GM19468 (cell line): Measurements from ENCODE around the gene IPO9.
"Not testable (repeated sequence)": the region's sequence is repeated elsewhere in the genome, so short reads cannot be mapped to it uniquely, and the experiment has no call there.

Experiments
- ATAC-seq: cut with Tn5 transposase; IDR thresholded peaks from one replicate; pipeline ENCODE4 v1.9.1; 2021; ENCODE audit warnings: mild to moderate bottlenecking, moderate library complexity, moderate number of reproducible peaks; ENCODE audit not compliant: unreplicated experiment; ENCODE audit errors: extremely low read depth

Gene IPO9

DNA sequence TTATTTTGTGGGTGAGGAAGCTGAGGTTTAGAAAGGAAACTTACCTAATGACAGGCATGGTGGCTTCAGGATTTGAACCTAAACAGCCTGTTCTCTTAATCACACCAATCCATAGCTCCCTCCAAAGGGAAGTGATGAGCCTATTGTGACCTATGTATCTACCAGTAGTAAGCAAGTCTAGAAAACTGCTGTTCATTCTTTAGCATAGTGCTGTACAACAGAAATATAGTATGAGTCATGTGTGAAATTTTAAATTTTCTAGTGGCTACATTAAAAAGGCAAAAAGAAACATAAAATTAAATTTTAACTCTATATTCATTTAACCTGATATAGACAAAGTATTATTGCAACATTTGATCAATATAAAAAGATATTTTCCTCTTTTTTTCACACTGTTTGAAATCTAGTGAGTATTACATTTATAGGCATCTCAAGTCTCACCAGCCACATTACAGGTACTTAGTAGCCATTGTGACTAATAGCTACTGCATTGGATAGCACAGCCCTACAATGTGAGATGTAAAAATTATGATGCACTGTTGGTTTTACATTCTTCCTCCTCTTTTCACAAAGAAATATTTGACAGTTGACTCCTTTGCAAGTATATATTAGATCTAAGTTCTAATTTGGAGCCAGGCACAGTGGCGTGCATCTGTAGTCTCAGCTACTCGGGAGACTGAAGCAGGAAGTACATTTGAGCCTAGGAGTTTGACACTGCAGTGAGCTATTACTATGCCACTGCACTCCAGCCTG, 16.6 kb downstream of the IPO9 start:
- no peak for ATAC-seq

DNA sequence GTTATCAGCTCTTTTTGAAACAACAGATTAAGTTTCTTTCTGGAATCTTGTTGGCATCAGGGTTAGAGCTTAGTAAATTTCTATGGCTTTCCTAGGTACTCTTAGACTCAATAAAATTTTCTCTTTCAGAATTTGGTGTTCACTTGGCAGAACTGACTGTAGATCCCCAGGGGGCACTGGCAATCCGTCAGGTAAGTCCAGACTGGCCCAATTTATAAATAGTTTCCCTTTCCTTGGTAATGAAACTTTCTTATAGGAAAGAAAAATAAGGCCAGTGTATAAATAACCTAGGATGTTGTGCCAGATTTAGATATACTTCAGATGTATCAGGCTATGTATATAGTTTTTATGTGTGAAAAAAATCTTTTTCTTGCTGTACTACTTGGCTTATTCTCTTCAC, 18.2 kb downstream of the IPO9 start:
- ATAC-seq, result no peak

DNA sequence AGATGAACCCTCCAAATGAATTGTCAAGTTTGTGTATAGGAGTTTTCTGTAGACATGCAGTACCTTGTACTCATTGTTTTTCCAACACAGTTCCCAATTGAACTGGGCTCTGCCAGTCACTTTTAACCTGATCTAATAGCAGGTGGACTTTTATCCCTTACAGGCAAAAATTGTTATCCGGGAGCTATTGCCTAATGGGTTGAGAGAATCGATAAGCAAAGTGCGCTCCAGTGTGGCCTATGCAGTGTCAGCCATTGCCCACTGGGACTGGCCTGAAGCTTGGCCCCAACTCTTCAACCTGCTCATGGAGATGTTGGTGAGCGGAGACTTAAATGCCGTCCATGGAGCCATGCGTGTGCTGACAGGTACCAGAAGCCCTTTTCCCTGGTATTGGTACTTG, 19.3 kb downstream of the IPO9 start:
- no peak for ATAC-seq

DNA sequence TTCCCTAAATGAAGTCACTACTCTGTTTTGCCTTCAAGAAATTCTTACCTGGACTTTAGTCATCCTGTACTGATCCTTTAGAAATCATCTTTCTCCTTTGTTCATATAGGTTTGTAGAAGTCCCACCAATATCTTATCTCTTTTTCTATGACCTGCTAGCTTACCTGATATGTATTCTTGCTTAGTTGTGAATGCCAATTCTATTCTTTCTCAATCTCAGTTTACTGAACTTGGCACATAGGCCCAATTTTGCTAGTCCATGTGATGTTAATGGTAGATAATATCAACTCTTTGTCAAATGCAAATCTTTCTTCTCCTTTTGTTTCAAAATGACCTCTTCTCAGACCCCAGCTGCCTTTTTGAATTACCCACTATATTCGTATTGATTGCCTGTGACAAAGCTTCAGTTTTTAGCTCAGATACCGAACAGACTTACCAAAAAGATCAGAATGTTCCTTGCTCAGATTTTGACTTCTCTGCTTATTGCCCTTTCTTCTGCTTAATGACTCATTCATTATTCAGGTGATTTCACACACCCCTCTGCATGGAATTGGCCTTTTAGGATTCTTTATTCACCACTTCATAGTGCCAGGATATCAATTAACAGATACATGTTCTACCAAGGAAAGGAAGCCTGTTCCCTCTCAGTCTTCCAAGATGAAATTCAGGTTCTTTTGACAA, 20.6 kb downstream of the IPO9 start:
- no peak for ATAC-seq

GRCh38 chr1:201850053-201850397, 21.1 kb downstream of the IPO9 start:
- no peak for ATAC-seq

DNA sequence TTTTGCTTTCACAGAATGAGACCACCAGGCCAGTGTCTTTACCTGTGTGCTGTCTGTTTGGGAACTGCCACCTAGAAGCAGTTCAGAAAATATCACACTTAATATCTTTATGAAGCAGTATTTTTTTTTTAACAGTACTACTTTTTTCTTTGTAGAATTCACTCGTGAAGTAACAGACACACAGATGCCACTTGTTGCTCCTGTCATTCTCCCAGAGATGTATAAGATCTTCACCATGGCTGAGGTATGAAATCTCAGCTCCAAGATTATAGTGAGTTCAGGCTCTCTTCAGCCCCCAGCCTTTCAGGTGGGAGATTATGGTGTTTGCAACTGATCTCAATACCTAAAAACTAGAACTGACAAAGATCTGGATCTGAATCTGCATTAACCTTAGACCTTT, 23.0 kb downstream of the IPO9 start:
- no peak for ATAC-seq

- not testable (repeated sequence) for ATAC-seq
Observed at GRCh38 chr1:201856722-201857121, 27.8 kb downstream of the IPO9 start.

GRCh38 chr1:201859424-201859823, 30.5 kb downstream of the IPO9 start:
- ATAC-seq, result no peak

DNA sequence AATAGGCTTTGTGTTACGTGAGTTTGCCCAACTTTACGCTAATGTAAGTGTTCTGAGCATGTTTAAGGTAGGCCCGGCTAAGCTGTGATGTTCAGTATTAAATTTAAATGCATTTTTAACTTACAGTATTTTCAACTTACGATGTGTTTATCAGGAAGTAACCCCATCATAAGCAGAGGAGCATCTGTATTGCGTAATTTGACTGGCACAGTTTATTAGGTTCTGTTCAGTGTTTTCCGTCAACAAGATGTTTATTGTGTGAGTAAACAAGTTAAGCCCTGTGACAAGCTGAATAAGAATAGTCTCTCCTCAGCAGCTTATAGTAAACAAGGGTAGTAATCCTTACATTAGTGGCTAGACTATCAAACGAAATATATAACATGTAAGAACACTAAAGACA, 32.5 kb downstream of the IPO9 start:
- no peak for ATAC-seq

DNA sequence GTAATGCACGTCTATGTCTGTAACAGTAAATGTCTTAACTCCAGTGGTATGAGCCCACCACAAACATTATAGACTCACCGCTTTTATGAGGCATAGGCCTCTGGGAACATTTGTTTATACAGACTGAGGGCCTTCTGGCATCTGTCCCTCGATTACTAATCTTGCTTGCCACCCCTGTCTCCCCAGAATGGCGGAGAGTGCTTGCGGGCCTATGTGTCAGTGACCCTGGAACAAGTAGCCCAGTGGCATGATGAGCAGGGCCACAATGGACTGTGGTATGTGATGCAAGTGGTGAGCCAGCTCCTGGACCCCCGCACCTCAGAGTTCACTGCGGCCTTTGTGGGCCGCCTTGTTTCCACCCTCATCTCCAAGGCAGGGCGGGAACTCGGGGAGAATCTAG, 41.4 kb downstream of the IPO9 start:
- ATAC-seq, result no peak

DNA sequence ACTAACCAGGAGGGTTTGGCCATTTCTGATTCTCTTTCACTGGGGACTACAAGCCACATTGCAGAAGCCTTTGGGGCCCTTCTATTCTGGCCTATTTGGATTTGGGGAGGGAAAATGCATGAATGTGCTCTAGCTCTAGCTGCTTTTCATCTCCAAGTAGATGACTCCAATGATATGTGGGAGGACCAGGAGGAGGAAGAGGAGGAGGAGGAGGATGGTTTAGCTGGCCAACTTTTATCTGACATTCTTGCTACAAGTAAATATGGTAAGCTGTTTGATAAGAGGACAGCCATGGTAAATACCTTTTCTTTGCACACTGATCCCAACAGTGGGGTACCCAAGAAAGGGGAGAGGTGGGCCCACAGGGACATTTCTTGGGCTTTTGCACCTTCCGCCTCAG, 45.7 kb downstream of the IPO9 start:
- ATAC-seq, result no peak

- no peak for ATAC-seq
Observed at GRCh38 chr1:201876148-201876818, 47.3 kb downstream of the IPO9 start.

GRCh38 chr1:201877877-201878401, 49.0 kb downstream of the IPO9 start:
- ATAC-seq, result no peak

- no peak for ATAC-seq
Observed at GRCh38 chr1:201880928-201881571, 52.1 kb downstream of the IPO9 start.

DNA sequence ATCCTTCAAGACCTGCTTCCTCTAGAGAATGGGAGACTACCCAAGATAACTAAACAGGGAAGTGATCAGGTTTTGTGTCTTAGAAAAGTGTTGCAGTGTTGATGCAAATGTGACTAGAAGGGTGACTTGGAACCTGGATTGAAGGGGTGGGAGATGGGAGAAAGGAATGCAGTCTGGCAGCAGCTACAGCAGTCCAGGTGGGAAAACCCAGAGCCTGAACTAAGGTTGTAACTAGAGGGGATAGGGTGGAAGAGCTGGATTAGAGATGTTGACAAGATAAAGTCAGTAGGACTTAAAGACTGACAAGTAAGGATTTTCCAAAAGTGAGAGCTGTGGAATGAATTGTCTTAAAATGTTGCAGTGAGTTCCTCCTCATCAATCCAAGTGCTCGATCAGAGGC, 52.7 kb downstream of the IPO9 start:
- no peak for ATAC-seq

DNA sequence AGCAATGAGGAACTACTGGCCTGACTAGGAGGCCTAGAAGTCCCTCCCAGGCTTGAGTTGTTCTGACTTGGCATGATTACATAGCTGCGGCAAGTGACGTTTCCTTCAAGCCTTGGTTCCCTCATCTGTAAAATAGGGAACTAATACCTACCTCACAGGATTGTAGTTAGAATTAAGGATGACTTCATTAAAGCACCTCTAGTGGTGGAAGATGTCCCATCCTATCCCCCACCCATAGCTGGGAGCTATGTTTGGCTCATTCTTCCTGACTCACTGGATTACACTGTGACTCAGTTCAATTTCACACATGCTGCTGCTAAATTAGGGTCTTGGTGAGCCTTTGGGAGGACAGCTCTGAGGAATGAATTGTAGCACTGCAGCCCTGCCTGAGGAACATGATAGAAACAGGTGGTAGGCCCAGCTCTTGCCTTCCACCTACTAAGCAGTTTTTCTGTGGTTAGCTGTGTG, 53.7 kb downstream of the IPO9 start:
- peak; percentile 12 for ATAC-seq

GRCh38 chr1:201883266-201883665, 54.3 kb downstream of the IPO9 start:
- no peak for ATAC-seq

GRCh38 chr1:201883786-201884185, 54.8 kb downstream of the IPO9 start:
- ATAC-seq, result no peak

DNA sequence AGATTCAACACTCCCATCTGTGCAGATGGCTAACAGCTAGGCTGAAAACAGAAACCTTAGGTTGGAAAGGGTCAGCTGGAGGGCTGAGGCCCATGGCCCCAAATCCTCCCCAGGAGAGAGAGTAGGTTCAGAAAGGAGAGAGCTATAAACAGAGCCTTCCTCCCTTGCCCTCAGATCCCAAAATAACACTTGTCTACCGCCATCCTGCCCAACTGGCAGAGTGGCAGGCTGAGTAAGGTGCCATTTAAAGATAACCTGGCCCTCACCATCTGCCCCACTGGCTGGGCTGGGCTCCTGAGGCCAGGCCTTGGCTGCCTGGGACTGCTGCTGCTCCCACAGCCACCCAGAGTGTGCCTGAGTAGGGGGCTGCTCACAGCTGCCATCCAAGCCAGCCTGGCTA, 55.5 kb downstream of the IPO9 start:
- ATAC-seq, result no peak

GRCh38 chr1:201885531-201886075, 56.6 kb downstream of the IPO9 start:
- no peak for ATAC-seq
